Measurements from ENCODE around the gene RNF44.
A peak's percentile ranks its signal among the peaks of the same experiment; 100 is the strongest.
"Not testable (repeated sequence)": the region's sequence is repeated elsewhere in the genome, so short reads cannot be mapped to it uniquely, and the experiment has no call there.

The RNF44 gene

GRCh38 chr5:176550937-176551336, 13.7 kb upstream of the RNF44 start:
- not testable (repeated sequence) for DNase-seq

GRCh38 chr5:176550275-176550831, 13.2 kb upstream of the RNF44 start:
- no peak for DNase-seq

GRCh38 chr5:176549871-176550270, 12.7 kb upstream of the RNF44 start:
- no peak for DNase-seq

- no peak for DNase-seq
These were observed 11.8 kb upstream of the RNF44 start, which contains the start of gene CDHR2 for GRCh38 chr5:176548967-176549444. Gene CDHR2, plus strand, starts transcription at chr5:176549342. Its CDS starts 16,011 bp downstream, at chr5:176565353.

GRCh38 chr5:176547802-176548201, 10.6 kb upstream of the RNF44 start:
- DNase-seq = no peak

GRCh38 chr5:176545737-176546509, 8.7 kb upstream of the RNF44 start:
- DNase-seq = no peak

GRCh38 chr5:176545388-176545736, 8.2 kb upstream of the RNF44 start:
- no peak for DNase-seq

GRCh38 chr5:176543428-176544182, 6.4 kb upstream of the RNF44 start:
- DNase-seq = peak; percentile 23

- no peak for DNase-seq
These were observed 5.6 kb upstream of the RNF44 start for GRCh38 chr5:176542596-176543427.

- no peak for DNase-seq
These were observed 5.0 kb upstream of the RNF44 start for GRCh38 chr5:176542135-176542595.

GRCh38 chr5:176541338-176542134, 4.3 kb upstream of the RNF44 start:
- DNase-seq = peak; percentile 48

- no peak for DNase-seq
These were observed 3.7 kb upstream of the RNF44 start for GRCh38 chr5:176540956-176541337.

- no peak for DNase-seq
These were observed 3.3 kb upstream of the RNF44 start for GRCh38 chr5:176540476-176540899.

GRCh38 chr5:176538989-176539384, 1.8 kb upstream of the RNF44 start:
- DNase-seq = no peak

- DNase-seq = no peak
These were observed 1.2 kb upstream of the RNF44 start for GRCh38 chr5:176538230-176538988.

GRCh38 chr5:176537554-176538229, 490 bp upstream of the RNF44 start:
- peak; percentile 100 for DNase-seq

GRCh38 chr5:176536132-176536901, 885 bp downstream of the RNF44 start:
- peak; percentile 66 for DNase-seq

- DNase-seq = no peak
These were observed 1.5 kb downstream of the RNF44 start for GRCh38 chr5:176535664-176536131.

- no peak for DNase-seq
These were observed 2.0 kb downstream of the RNF44 start for GRCh38 chr5:176535101-176535663.

All from NCI-H226 (cell line).